ENCODE results near the gene LYAR.

Gene LYAR

GRCh38 chr4:4315461-4316149 is 25.7 kb upstream of the LYAR start:
- no peak for DNase-seq

GRCh38 chr4:4311193-4311592 is 21.2 kb upstream of the LYAR start:
- DNase-seq = no peak

GRCh38 chr4:4308800-4309441 is 19.0 kb upstream of the LYAR start:
- DNase-seq = no peak

- DNase-seq = no peak
These were observed 17.0 kb upstream of the LYAR start for GRCh38 chr4:4306920-4307319.

GRCh38 chr4:4302416-4302815 is 12.5 kb upstream of the LYAR start:
- no peak for DNase-seq

GRCh38 chr4:4302001-4302400 is 12.0 kb upstream of the LYAR start:
- DNase-seq = no peak

- DNase-seq = no peak
These were observed 9.1 kb upstream of the LYAR start for GRCh38 chr4:4299006-4299405.

- DNase-seq = no peak
These were observed 6.4 kb upstream of the LYAR start for GRCh38 chr4:4296283-4296846.

- DNase-seq = no peak
These were observed 3.3 kb upstream of the LYAR start for GRCh38 chr4:4293279-4293678.

- no peak for DNase-seq
These were observed 385 bp downstream of the LYAR start for GRCh38 chr4:4289597-4289940.

GRCh38 chr4:4289055-4289454 is 899 bp downstream of the LYAR start:
- DNase-seq = no peak

- DNase-seq = no peak
These were observed 1.9 kb downstream of the LYAR start for GRCh38 chr4:4288098-4288497.

GRCh38 chr4:4284827-4285618 is 4.9 kb downstream of the LYAR start:
- DNase-seq = no peak

GRCh38 chr4:4281787-4282186 is 8.2 kb downstream of the LYAR start:
- DNase-seq = no peak

- no peak for DNase-seq
These were observed 12.4 kb downstream of the LYAR start for GRCh38 chr4:4277531-4277930.

GRCh38 chr4:4274226-4274625 is 15.7 kb downstream of the LYAR start:
- no peak for DNase-seq

GRCh38 chr4:4271912-4272311 is 18.0 kb downstream of the LYAR start:
- no peak for DNase-seq

- DNase-seq = no peak
These were observed 19.4 kb downstream of the LYAR start for GRCh38 chr4:4270529-4270928.

GRCh38 chr4:4269856-4270255 is 20.1 kb downstream of the LYAR start:
- DNase-seq = no peak

- DNase-seq = no peak
These were observed 20.6 kb downstream of the LYAR start for GRCh38 chr4:4269331-4269731.

GRCh38 chr4:4268776-4269175 is 21.2 kb downstream of the LYAR start:
- no peak for DNase-seq

GRCh38 chr4:4267981-4268380 is 22.0 kb downstream of the LYAR start:
- no peak for DNase-seq

- no peak for DNase-seq
These were observed 29.7 kb downstream of the LYAR start for GRCh38 chr4:4260185-4260751.

Data from activated CD4-positive, alpha-beta T cell treated with anti-CD3 and anti-CD28 coated beads for 1 hour (primary cell).